ENCODE results near the gene DOCK7.
"Not testable (repeated sequence)": the region's sequence is repeated elsewhere in the genome, so short reads cannot be mapped to it uniquely, and the experiment has no call there.

Gene DOCK7

DNA sequence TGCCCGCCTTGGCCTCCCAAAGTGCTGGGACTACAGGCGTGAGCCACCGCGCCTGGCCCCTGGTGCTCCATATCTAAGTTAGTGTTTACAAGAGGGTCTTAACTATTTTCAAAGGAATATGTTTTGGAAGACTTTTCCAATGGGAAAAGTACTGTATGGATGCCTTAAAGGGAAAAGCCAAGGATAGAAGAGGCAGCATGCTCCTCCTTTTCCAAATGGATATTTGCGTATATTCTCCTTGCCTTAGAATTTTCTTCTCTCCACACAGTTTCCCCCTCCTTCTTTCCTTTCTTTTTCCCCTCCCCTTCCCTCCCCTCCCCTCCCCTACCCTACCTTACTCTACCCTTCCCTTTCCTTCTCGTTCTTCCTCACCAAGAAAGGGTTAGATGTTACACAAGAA lies 29.3 kb upstream of the DOCK7 start:
- H3K4me3 Mint-ChIP-seq: no peak overlapping the region
- CTCF ChIA-PET: no interaction called here
- no peaks in the 10 kb centered on the region for H3K4me1 Mint-ChIP-seq
- H3K27ac Mint-ChIP-seq: no peak overlapping the region
- no peaks in the 10 kb centered on the region for H3K9me3 Mint-ChIP-seq
- no peaks in the 10 kb centered on the region for H3K36me3 Mint-ChIP-seq
- no peaks in the 10 kb centered on the region for H3K27me3 Mint-ChIP-seq
- no peak for DNase-seq

DNA sequence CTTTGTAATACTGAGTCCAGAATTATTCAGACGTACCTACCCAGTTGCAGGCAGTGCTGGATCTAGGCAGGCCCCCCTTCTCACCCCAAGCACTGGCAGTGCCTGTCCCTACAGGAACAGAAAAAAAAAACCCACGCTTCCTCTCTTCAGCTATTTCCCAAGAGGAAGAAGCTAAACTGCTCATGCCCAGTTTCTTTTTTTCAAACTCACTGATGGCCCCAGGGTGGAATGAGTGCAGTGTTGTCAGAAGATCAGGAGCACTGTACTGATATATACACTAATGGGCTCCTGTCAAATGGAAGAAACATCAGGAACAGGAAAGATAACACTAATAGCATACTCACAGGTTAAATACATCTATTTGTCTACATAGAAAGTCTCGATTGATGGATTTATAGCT lies 28.2 kb upstream of the DOCK7 start:
- Mint-ChIP-seq H3K27me3 (no peaks in the 10 kb centered on the region), H3K4me3 (no peak overlapping the region), H3K4me1 (no peaks in the 10 kb centered on the region), H3K9me3 (no peaks in the 10 kb centered on the region), H3K36me3 (no peaks in the 10 kb centered on the region), H3K27ac (no peak overlapping the region)
- DNase-seq: no peak
- CTCF ChIA-PET: no interaction called here

- Mint-ChIP-seq H3K27me3 (no peaks in the 10 kb centered on the region), H3K4me1 (no peaks in the 10 kb centered on the region), H3K36me3 (no peaks in the 10 kb centered on the region), H3K4me3 (no peak overlapping the region), H3K27ac (no peak overlapping the region), H3K9me3 (no peaks in the 10 kb centered on the region)
- DNase-seq: no peak
- CTCF ChIA-PET: interaction anchor here (0.9 kb wide), 1 partner anchor 26 kb away, joined by 4 read pairs; no protein-coding TSS in a partner anchor
These were observed 24.4 kb upstream of the DOCK7 start for GRCh38 chr1:62712336-62713243.

DNA sequence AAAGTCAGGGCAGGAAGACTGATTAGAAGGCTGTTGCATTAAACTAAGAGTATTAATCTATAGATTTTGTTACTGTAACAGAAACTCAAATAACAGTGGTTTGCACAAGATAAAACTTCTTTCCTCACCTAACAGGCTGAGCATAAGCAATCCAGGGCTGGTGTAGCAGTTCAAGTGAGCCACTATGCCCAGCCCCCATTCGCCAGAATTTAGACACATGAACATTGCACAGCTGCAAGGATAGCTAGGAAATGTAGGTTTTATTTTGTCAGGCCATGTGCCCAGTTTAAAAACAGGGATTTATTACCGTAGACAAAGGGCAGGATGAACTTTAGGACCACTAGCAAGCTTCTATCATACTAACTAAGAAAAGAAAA lies 19.5 kb upstream of the DOCK7 start:
- Mint-ChIP-seq H3K36me3 (no peaks in the 10 kb centered on the region), H3K4me1 (no peaks in the 10 kb centered on the region), H3K9me3 (no peaks in the 10 kb centered on the region), H3K27me3 (peaks cover 4% of the 10 kb centered on the region), H3K4me3 (no peak overlapping the region), H3K27ac (no peak overlapping the region)
- CTCF ChIA-PET: no interaction called here
- no peak for DNase-seq

GRCh38 chr1:62706985-62707743 lies 19.0 kb upstream of the DOCK7 start:
- Mint-ChIP-seq H3K4me3 (no peak overlapping the region), H3K27ac (no peak overlapping the region), H3K27me3 (peaks cover 4% of the 10 kb centered on the region), H3K36me3 (no peaks in the 10 kb centered on the region), H3K4me1 (no peaks in the 10 kb centered on the region), H3K9me3 (no peaks in the 10 kb centered on the region)
- CTCF ChIA-PET: interaction anchor here (0.6 kb wide), 1 partner anchor 1868 kb away, joined by 3 read pairs; no protein-coding TSS in a partner anchor
- no peak for DNase-seq

GRCh38 chr1:62698161-62698560 lies 10.0 kb upstream of the DOCK7 start:
- H3K27ac Mint-ChIP-seq, H3K9me3 Mint-ChIP-seq, H3K4me1 Mint-ChIP-seq, CTCF ChIA-PET, H3K4me3 Mint-ChIP-seq, H3K36me3 Mint-ChIP-seq, DNase-seq, H3K27me3 Mint-ChIP-seq: not testable (repeated sequence)

DNA sequence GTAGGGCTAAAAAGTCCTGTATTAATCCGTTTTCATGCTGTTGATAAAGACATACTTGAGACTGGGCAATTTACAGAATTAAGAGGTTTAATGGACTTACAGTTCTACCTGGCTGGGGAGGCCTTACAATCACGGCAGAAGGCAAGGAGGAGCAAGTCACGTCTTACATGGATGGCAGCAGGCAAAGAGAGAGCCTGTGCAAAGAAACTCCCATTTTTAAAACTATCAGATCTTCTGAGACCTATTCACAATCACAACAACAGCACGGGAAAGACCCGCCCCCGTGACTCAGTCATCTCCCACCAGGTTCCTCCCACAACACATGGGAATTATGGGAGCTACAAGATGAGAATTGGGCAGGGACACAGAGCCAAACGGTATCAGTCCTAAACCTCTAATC lies 6.3 kb upstream of the DOCK7 start:
- H3K9me3 Mint-ChIP-seq, H3K27me3 Mint-ChIP-seq, CTCF ChIA-PET, H3K27ac Mint-ChIP-seq, H3K36me3 Mint-ChIP-seq, DNase-seq, H3K4me1 Mint-ChIP-seq, H3K4me3 Mint-ChIP-seq: not testable (repeated sequence)

DNA sequence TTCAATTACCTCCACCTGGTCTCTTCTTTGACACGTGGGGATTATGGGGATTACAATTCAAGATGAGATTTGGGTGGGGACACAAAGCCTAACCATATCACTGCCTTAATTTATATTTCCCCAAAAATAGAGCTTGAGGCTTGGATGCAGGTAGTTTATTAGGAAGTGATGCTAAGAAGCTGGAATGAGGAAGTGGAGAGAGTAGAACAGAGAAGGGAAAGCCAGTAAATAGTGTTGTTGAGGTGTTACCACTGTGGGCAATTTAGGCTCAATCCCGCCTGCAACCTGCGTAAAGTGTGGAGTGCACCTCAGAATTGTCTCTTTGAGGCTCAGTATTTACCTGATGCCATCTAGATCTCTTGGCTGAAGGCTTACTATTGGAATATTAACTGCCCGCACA lies 4.9 kb upstream of the DOCK7 start:
- CTCF ChIA-PET: interaction anchor here (0.9 kb wide), 1 partner anchor 12 kb away, joined by 3 read pairs; no protein-coding TSS in a partner anchor
- no peak for DNase-seq
- peaks cover 7% of the 10 kb centered on the region for H3K4me1 Mint-ChIP-seq
- H3K27ac Mint-ChIP-seq: no peak overlapping the region
- no peaks in the 10 kb centered on the region for H3K36me3 Mint-ChIP-seq
- no peaks in the 10 kb centered on the region for H3K9me3 Mint-ChIP-seq
- H3K4me3 Mint-ChIP-seq: no peak overlapping the region
- H3K27me3 Mint-ChIP-seq: no peaks in the 10 kb centered on the region

GRCh38 chr1:62691062-62691844 lies 3.1 kb upstream of the DOCK7 start:
- Mint-ChIP-seq H3K4me3 (no peak overlapping the region), H3K9me3 (no peaks in the 10 kb centered on the region), H3K27me3 (peaks cover 4% of the 10 kb centered on the region), H3K4me1 (peaks cover 12% of the 10 kb centered on the region), H3K36me3 (no peaks in the 10 kb centered on the region), H3K27ac (no peak overlapping the region)
- no peak for DNase-seq
- CTCF ChIA-PET: interaction anchor here (0.6 to 1.2 kb wide), 2 partner anchors 34 to 54 kb away, joined by 3 read pairs; no protein-coding TSS in a partner anchor

DNA sequence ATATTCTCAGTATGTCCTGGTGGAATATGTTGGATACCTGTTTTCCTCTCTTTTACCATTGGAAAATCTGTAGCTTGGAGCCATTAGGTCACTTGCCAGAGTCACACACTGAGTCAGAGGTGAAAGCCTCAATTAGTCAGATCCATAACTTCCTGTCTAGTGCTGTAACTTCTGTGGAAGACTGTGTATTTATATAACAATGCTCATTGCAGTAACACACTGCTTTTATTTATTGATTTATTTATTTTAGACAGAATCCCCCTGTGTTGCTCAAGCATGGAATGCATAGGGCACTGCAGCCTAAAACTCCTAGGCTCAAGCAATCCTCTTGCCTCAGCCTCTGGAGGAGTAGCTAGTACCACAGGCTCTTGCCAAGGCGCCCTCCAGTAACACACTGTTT lies 1.3 kb upstream of the DOCK7 start:
- Mint-ChIP-seq H3K27me3 (peaks cover 4% of the 10 kb centered on the region), H3K36me3 (no peaks in the 10 kb centered on the region), H3K27ac (no peak overlapping the region), H3K9me3 (no peaks in the 10 kb centered on the region), H3K4me3 (no peak overlapping the region), H3K4me1 (peaks cover 12% of the 10 kb centered on the region)
- CTCF ChIA-PET: no interaction called here
- DNase-seq: no peak

- H3K4me3 Mint-ChIP-seq: peak overlapping the region; percentile 83
- CTCF ChIA-PET: no interaction called here
- peaks cover 12% of the 10 kb centered on the region for H3K4me1 Mint-ChIP-seq
- peak overlapping the region; percentile 25 for H3K27ac Mint-ChIP-seq
- H3K9me3 Mint-ChIP-seq: no peaks in the 10 kb centered on the region
- no peak for DNase-seq
- peaks cover 4% of the 10 kb centered on the region for H3K27me3 Mint-ChIP-seq
- H3K36me3 Mint-ChIP-seq: no peaks in the 10 kb centered on the region
These were observed 500 bp upstream of the DOCK7 start for GRCh38 chr1:62688687-62689085.

GRCh38 chr1:62687421-62687902 lies 724 bp downstream of the DOCK7 start:
- no peaks in the 10 kb centered on the region for H3K36me3 Mint-ChIP-seq
- peak overlapping the region; percentile 87 for H3K4me3 Mint-ChIP-seq
- CTCF ChIA-PET: no interaction called here
- no peaks in the 10 kb centered on the region for H3K9me3 Mint-ChIP-seq
- peak; percentile 48 for DNase-seq
- peaks cover 4% of the 10 kb centered on the region for H3K27me3 Mint-ChIP-seq
- peak overlapping the region; percentile 20 for H3K27ac Mint-ChIP-seq
- peaks cover 12% of the 10 kb centered on the region for H3K4me1 Mint-ChIP-seq

DNA sequence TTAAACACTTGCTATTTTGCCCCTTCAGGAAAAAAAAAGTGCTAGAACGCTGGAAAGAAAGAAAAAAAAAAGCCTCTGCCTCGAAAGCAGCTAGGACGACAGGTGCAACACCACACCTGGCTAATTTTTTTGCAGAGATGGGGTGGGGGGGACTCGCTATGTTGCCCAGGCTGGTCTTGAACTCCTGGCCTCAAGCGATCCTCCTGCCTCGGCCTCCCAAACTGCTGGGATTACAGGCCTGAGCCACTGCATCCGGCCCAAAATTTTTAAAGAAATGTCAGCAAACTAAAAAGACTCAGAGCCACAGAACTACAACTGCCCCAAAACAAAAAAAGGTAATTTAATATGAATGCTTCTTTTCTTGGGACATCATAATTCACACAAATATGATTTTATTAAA lies 1.4 kb downstream of the DOCK7 start:
- peak overlapping the region; percentile 87 for H3K4me3 Mint-ChIP-seq

DNA sequence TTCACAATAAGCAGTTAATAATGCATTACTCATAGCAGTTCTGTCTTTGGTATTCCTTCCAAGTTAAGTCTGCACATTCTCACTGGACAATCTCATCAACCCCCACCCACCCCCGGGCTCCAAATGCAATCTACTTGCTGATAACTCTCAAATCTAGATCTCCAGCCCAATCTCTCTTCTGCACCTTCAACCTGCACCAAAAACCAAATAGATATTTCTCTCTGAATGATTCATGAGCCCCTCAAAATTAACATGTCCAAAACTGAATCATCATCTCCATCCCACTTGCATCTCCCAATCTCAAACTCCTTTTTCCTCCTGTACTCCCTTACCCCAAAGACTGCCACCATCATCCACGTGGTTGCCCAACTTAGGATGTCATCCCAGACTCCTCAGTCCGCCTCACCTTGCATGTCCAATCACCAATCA lies 2.7 kb downstream of the DOCK7 start:
- Mint-ChIP-seq H3K4me1 (peaks cover 12% of the 10 kb centered on the region), H3K4me3 (no peak overlapping the region), H3K27me3 (peaks cover 4% of the 10 kb centered on the region), H3K9me3 (no peaks in the 10 kb centered on the region), H3K36me3 (no peaks in the 10 kb centered on the region), H3K27ac (no peak overlapping the region)
- no peak for DNase-seq
- CTCF ChIA-PET: no interaction called here

More for the DNA sequence above, 1.4 kb downstream of the DOCK7 start:
- Mint-ChIP-seq H3K27me3 (peaks cover 4% of the 10 kb centered on the region), H3K36me3 (no peaks in the 10 kb centered on the region), H3K4me1 (peaks cover 12% of the 10 kb centered on the region), H3K27ac (no peak overlapping the region), H3K9me3 (no peaks in the 10 kb centered on the region)
- no peak for DNase-seq
- CTCF ChIA-PET: no interaction called here

Data from activated naive CD4-positive, alpha-beta T cell treated with anti-CD3 and anti-CD28 coated beads, Interleukin-2, amount 10 ng/mL, durations not matched to agents 7 days and 5 days (primary cell).